ENCODE measurements around the gene TDRD3. TPM values are rescaled to one million over a fixed set of nuclear protein-coding genes. Genes with fewer than 3 reads are reported as not detected.

The TDRD3 gene
- total RNA-seq, 1 donor from 2014 or later: 40.6 TPM

DNA sequence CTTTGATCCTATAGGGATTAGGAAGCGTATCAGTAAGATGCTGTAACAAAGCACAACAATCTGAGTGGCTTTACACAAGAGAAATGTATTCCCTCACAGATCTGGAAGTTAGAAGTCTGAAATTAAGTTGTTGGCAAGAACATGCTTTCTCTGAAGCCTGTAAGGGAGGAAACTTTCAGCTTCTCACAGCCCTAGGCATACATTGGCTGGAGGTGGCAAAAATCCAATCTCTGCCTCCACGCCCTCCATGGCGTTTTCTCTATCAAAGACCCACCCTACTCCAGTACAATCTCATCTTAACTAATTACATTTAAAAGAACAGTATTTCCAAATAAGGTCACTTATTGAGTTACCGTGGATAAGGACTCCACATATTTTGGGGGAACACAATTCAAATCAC, 211.9 kb downstream of the TDRD3 start:
- Histone ChIP-seq H3K79me2 (ENCODE audit: low read depth) (no peaks in the 10 kb centered on the region), H3K27me3 (no peaks in the 10 kb centered on the region), H3K9ac (no peak overlapping the region), H4K20me1 (ENCODE audit: low read depth) (no peaks in the 10 kb centered on the region), H2AFZ (replicated peaks) (no peak overlapping the region), H3K4me2 (no peak overlapping the region), H3K9me3 (ENCODE audit: low read depth) (no peaks in the 10 kb centered on the region), H3K4me1 (no peaks in the 10 kb centered on the region), H3K27ac (no peak overlapping the region), H3K36me3 (no peaks in the 10 kb centered on the region), H3F3A (ENCODE audit: low read depth) (no peaks in the 10 kb centered on the region), H3K4me3 (no peak overlapping the region)
- Mint-ChIP-seq H3K4me1 (peaks cover 2% of the 10 kb centered on the region), H3K4me3 (no peak overlapping the region), H3K27ac (no peak overlapping the region), H3K9me3 (no peaks in the 10 kb centered on the region), H3K27me3 (ENCODE audit: insufficient read depth, low read depth) (no peaks in the 10 kb centered on the region), H3K36me3 (no peaks in the 10 kb centered on the region)
- DNase-seq (ENCODE audit: low spot score): no peak
- no peak for TF ChIP-seq EZH2phosphoT487 (IDR thresholded peaks at IDR 0.05)

- Histone ChIP-seq H3K9me3 (ENCODE audit: low read depth) (no peaks in the 10 kb centered on the region), H3K36me3 (no peaks in the 10 kb centered on the region), H2AFZ (replicated peaks) (no peak overlapping the region), H3K27ac (no peak overlapping the region), H3K4me2 (no peak overlapping the region), H3K27me3 (no peaks in the 10 kb centered on the region), H3F3A (ENCODE audit: low read depth) (no peaks in the 10 kb centered on the region), H3K4me1 (no peaks in the 10 kb centered on the region), H3K9ac (no peak overlapping the region), H3K79me2 (ENCODE audit: low read depth) (no peaks in the 10 kb centered on the region), H4K20me1 (ENCODE audit: low read depth) (no peaks in the 10 kb centered on the region), H3K4me3 (no peak overlapping the region)
- Mint-ChIP-seq H3K4me3 (no peak overlapping the region), H3K9me3 (peaks cover 2% of the 10 kb centered on the region), H3K4me1 (peaks cover 2% of the 10 kb centered on the region), H3K36me3 (no peaks in the 10 kb centered on the region), H3K27me3 (ENCODE audit: insufficient read depth, low read depth) (peaks cover 6% of the 10 kb centered on the region), H3K27ac (no peak overlapping the region)
- TF ChIP-seq EZH2 (IDR thresholded peaks at IDR 0.05): no peak
- TF ChIP-seq CTCF (IDR thresholded peaks at IDR 0.05): no peak
- no peak for TF ChIP-seq EZH2phosphoT487 (IDR thresholded peaks at IDR 0.05)
- no peak for DNase-seq (ENCODE audit: low spot score)
Observed at GRCh38 chr13:60611523-60611922, 214.5 kb downstream of the TDRD3 start.

DNA sequence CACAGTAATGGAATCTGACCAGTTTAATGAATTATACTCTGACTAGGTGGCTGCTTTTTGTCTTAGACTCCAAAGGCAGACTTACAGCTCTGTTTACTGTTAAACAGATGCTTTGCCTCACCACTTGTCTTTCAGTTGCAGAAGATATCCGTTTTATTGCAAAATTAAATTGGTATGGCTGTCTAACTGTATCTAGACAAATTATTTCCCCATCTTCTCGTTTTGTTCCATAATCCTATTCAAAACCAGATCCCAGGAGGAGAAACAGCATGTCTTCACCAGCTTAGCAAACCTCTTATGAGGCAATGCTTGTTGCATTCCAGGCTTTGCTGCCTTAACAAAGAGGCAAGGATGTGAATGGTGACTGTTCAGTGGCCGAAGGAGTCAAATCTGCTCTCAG, 215.6 kb downstream of the TDRD3 start:
- H3K27ac ChIP-seq: no peak overlapping the region
- no peaks in the 10 kb centered on the region for H3K36me3 ChIP-seq
- peak overlapping the region; percentile 65 for H2AFZ ChIP-seq (replicated peaks)
- H3K27ac Mint-ChIP-seq: no peak overlapping the region
- DNase-seq (ENCODE audit: low spot score): peak; percentile 32
- H3K9ac ChIP-seq: no peak overlapping the region
- H4K20me1 ChIP-seq (ENCODE audit: low read depth): no peaks in the 10 kb centered on the region
- no peaks in the 10 kb centered on the region for H3K27me3 ChIP-seq
- no peaks in the 10 kb centered on the region for H3K4me1 ChIP-seq
- H3K9me3 ChIP-seq (ENCODE audit: low read depth): no peaks in the 10 kb centered on the region
- no peaks in the 10 kb centered on the region for H3F3A ChIP-seq (ENCODE audit: low read depth)
- H3K4me3 Mint-ChIP-seq: no peak overlapping the region
- peaks cover 4% of the 10 kb centered on the region for H3K4me1 Mint-ChIP-seq
- no peak for TF ChIP-seq EZH2 (IDR thresholded peaks at IDR 0.05)
- TF ChIP-seq CTCF (IDR thresholded peaks at IDR 0.05): no peak
- TF ChIP-seq EZH2phosphoT487 (IDR thresholded peaks at IDR 0.05): no peak
- H3K9me3 Mint-ChIP-seq: peaks cover 2% of the 10 kb centered on the region
- H3K36me3 Mint-ChIP-seq: no peaks in the 10 kb centered on the region
- H3K4me2 ChIP-seq: no peak overlapping the region
- H3K27me3 Mint-ChIP-seq (ENCODE audit: insufficient read depth, low read depth): peaks cover 6% of the 10 kb centered on the region
- no peak overlapping the region for H3K4me3 ChIP-seq
- H3K79me2 ChIP-seq (ENCODE audit: low read depth): no peaks in the 10 kb centered on the region

GRCh38 chr13:60613080-60613479, 216.1 kb downstream of the TDRD3 start:
- H3K4me2 ChIP-seq: no peak overlapping the region
- TF ChIP-seq EZH2 (IDR thresholded peaks at IDR 0.05) (no peak), EZH2phosphoT487 (IDR thresholded peaks at IDR 0.05) (no peak), CTCF (IDR thresholded peaks at IDR 0.05) (no peak)
- Mint-ChIP-seq H3K36me3 (no peaks in the 10 kb centered on the region), H3K27me3 (ENCODE audit: insufficient read depth, low read depth) (peaks cover 6% of the 10 kb centered on the region), H3K4me1 (peaks cover 6% of the 10 kb centered on the region), H3K9me3 (peaks cover 2% of the 10 kb centered on the region), H3K27ac (no peak overlapping the region), H3K4me3 (no peak overlapping the region)
- no peaks in the 10 kb centered on the region for H3K27me3 ChIP-seq
- H3K36me3 ChIP-seq: no peaks in the 10 kb centered on the region
- H3F3A ChIP-seq (ENCODE audit: low read depth): no peaks in the 10 kb centered on the region
- no peaks in the 10 kb centered on the region for H3K79me2 ChIP-seq (ENCODE audit: low read depth)
- H4K20me1 ChIP-seq (ENCODE audit: low read depth): no peaks in the 10 kb centered on the region
- DNase-seq (ENCODE audit: low spot score): no peak
- no peak overlapping the region for H3K9ac ChIP-seq
- no peaks in the 10 kb centered on the region for H3K9me3 ChIP-seq (ENCODE audit: low read depth)
- peak overlapping the region; percentile 65 for H2AFZ ChIP-seq (replicated peaks)
- no peak overlapping the region for H3K4me3 ChIP-seq
- H3K27ac ChIP-seq: no peak overlapping the region
- H3K4me1 ChIP-seq: no peaks in the 10 kb centered on the region

Data from neural progenitor cell (in vitro differentiated cells).